CD4-positive, alpha-beta T cell treated with Interleukin-15 for 4 hours (primary cell): ENCODE measurements around the gene SDHA.
"Not testable (repeated sequence)": the region's sequence is repeated elsewhere in the genome, so short reads cannot be mapped to it uniquely, and the experiment has no call there.

Experiments used
- DNase-seq: peaks from one replicate; pipeline ENCODE4 v3.0.0-alpha.2; 2020; ENCODE audit warnings: low spot score

The SDHA gene

GRCh38 chr5:198516-199196 is 19.5 kb upstream of the SDHA start:
- no peak for DNase-seq

- no peak for DNase-seq
These were observed 18.7 kb upstream of the SDHA start for GRCh38 chr5:199197-199949.

- no peak for DNase-seq
These were observed 18.0 kb upstream of the SDHA start for GRCh38 chr5:199950-200645.

- no peak for DNase-seq
These were observed 17.1 kb upstream of the SDHA start for GRCh38 chr5:200985-201384.

- no peak for DNase-seq
These were observed 16.4 kb upstream of the SDHA start for GRCh38 chr5:201672-202071.

- no peak for DNase-seq
These were observed 14.7 kb upstream of the SDHA start for GRCh38 chr5:203246-203930.

GRCh38 chr5:204001-204400 is 14.1 kb upstream of the SDHA start:
- no peak for DNase-seq

- no peak for DNase-seq
These were observed 13.7 kb upstream of the SDHA start for GRCh38 chr5:204462-204861.

- DNase-seq, result no peak
These were observed 13.0 kb upstream of the SDHA start for GRCh38 chr5:204966-205670.

- no peak for DNase-seq
These were observed 11.7 kb upstream of the SDHA start for GRCh38 chr5:206406-206805.

- no peak for DNase-seq
These were observed 11.1 kb upstream of the SDHA start for GRCh38 chr5:206927-207536.

- DNase-seq, result no peak
These were observed 10.5 kb upstream of the SDHA start for GRCh38 chr5:207599-207998.

- DNase-seq, result no peak
These were observed 9.5 kb upstream of the SDHA start for GRCh38 chr5:208449-209114.

- DNase-seq, result no peak
These were observed 4.2 kb upstream of the SDHA start for GRCh38 chr5:213803-214395.

GRCh38 chr5:215256-215655 is 2.9 kb upstream of the SDHA start:
- DNase-seq, result not testable (repeated sequence)

- not testable (repeated sequence) for DNase-seq
These were observed 2.0 kb upstream of the SDHA start for GRCh38 chr5:216076-216475.

- DNase-seq, result no peak
These were observed 554 bp downstream of the SDHA start for GRCh38 chr5:218457-219291.

GRCh38 chr5:219460-219863 is 1.3 kb downstream of the SDHA start:
- DNase-seq, result peak; percentile 26

GRCh38 chr5:219991-220390 is 1.9 kb downstream of the SDHA start:
- DNase-seq, result peak; percentile 39
